ENCODE results near the gene TMEM213. TPM values are rescaled to one million over a fixed set of nuclear protein-coding genes. Genes with fewer than 3 reads are reported as not detected.

Gene TMEM213
- not detected in 2 replicates for total RNA-seq
- polyA plus RNA-seq (2012), result 0.01 TPM

- DNase-seq (ENCODE audit: low read depth), result no peak
Measured at GRCh38 chr7:138797715-138798320, at the start of gene TMEM213, which contains the start of gene ATP6V0A4. TSS of gene TMEM213 (plus strand) at chr7:138797994. CDS start at chr7:138798105, 111 bp downstream. TSS of gene ATP6V0A4 (minus strand) at chr7:138798196. CDS start at chr7:138771247, 26,949 bp downstream.

GRCh38 chr7:138748666-138749065 lies 49.1 kb upstream of the TMEM213 start:
- no peak for DNase-seq (ENCODE audit: low read depth)

GRCh38 chr7:138749960-138750359 lies 47.8 kb upstream of the TMEM213 start:
- DNase-seq (ENCODE audit: low read depth), result no peak

- no peak for DNase-seq (ENCODE audit: low read depth)
Measured at GRCh38 chr7:138750473-138750872, 47.3 kb upstream of the TMEM213 start.

GRCh38 chr7:138750901-138751464 lies 46.8 kb upstream of the TMEM213 start:
- peak; percentile 15 for DNase-seq (ENCODE audit: low read depth)

GRCh38 chr7:138752518-138753149 lies 45.2 kb upstream of the TMEM213 start:
- DNase-seq (ENCODE audit: low read depth), result peak; percentile 65

- no peak for DNase-seq (ENCODE audit: low read depth)
Measured at GRCh38 chr7:138753150-138753518, 44.7 kb upstream of the TMEM213 start.

- no peak for DNase-seq (ENCODE audit: low read depth)
Measured at GRCh38 chr7:138753610-138754009, 44.2 kb upstream of the TMEM213 start.

GRCh38 chr7:138755331-138755747 lies 42.5 kb upstream of the TMEM213 start:
- peak; percentile 13 for DNase-seq (ENCODE audit: low read depth)

- no peak for DNase-seq (ENCODE audit: low read depth)
Measured at GRCh38 chr7:138755842-138756590, 41.8 kb upstream of the TMEM213 start.

GRCh38 chr7:138756591-138757242 lies 41.1 kb upstream of the TMEM213 start:
- no peak for DNase-seq (ENCODE audit: low read depth)

- DNase-seq (ENCODE audit: low read depth), result peak; percentile 23
Measured at GRCh38 chr7:138768241-138768640, 29.6 kb upstream of the TMEM213 start.

GRCh38 chr7:138770904-138771303 lies 26.9 kb upstream of the TMEM213 start:
- DNase-seq (ENCODE audit: low read depth), result no peak

GRCh38 chr7:138773176-138773575 lies 24.6 kb upstream of the TMEM213 start:
- DNase-seq (ENCODE audit: low read depth), result no peak

- DNase-seq (ENCODE audit: low read depth), result no peak
Measured at GRCh38 chr7:138773817-138774216, 24.0 kb upstream of the TMEM213 start.

GRCh38 chr7:138776166-138776833 lies 21.5 kb upstream of the TMEM213 start:
- DNase-seq (ENCODE audit: low read depth), result no peak

- DNase-seq (ENCODE audit: low read depth), result no peak
Measured at GRCh38 chr7:138781004-138781403, 16.8 kb upstream of the TMEM213 start.

- no peak for DNase-seq (ENCODE audit: low read depth)
Measured at GRCh38 chr7:138784692-138785091, 13.1 kb upstream of the TMEM213 start.

- DNase-seq (ENCODE audit: low read depth), result peak; percentile 9
Measured at GRCh38 chr7:138785587-138786437, 12.0 kb upstream of the TMEM213 start.

Measured in myocyte (in vitro differentiated cells).